Measurements from ENCODE around the gene ASXL2.
"Not testable (repeated sequence)": the region's sequence is repeated elsewhere in the genome, so short reads cannot be mapped to it uniquely, and the experiment has no call there.

Gene ASXL2

GRCh38 chr2:25878361-25879132, at the start of gene ASXL2:
TSS of gene ASXL2 (minus strand) at chr2:25878487. CDS start at chr2:25878222, 265 bp downstream.
- TF ChIP-seq YY1 (IDR thresholded peaks at IDR 0.05; ENCODE audit: insufficient read depth, insufficient read length), result peak; percentile 49
- no peak for TF ChIP-seq ZNF274 (IDR thresholded peaks at IDR 0.05; ENCODE audit: low read depth, low read length)
- Histone ChIP-seq H3K9me3 (ENCODE audit: insufficient read depth, low read length) (no peaks in the 10 kb centered on the region), H3K4me1 (ENCODE audit: insufficient read depth, insufficient read length) (no peaks in the 10 kb centered on the region), H3K9ac (ENCODE audit: insufficient read length, low read depth) (peak within 1 kb of the TSS; percentile 94), H3K36me3 (ENCODE audit: insufficient read depth, insufficient read length, low read length) (peaks cover 10% of the 10 kb centered on the region), H3K4me3 (ENCODE audit: insufficient read length, low read depth) (peak within 1 kb of the TSS; percentile 97), H3K27me3 (ENCODE audit: insufficient read depth, insufficient read length) (no peaks in the 10 kb centered on the region)
- peak; percentile 97 for DNase-seq (ENCODE audit: low read depth, low spot score)

GRCh38 chr2:25926984-25927756, 48.9 kb upstream of the ASXL2 start:
- Histone ChIP-seq H3K36me3 (ENCODE audit: insufficient read depth, insufficient read length, low read length) (peaks cover 25% of the 10 kb centered on the region), H3K9me3 (ENCODE audit: insufficient read depth, low read length) (no peaks in the 10 kb centered on the region), H3K27me3 (ENCODE audit: insufficient read depth, insufficient read length) (no peaks in the 10 kb centered on the region), H3K4me1 (ENCODE audit: insufficient read depth, insufficient read length) (no peaks in the 10 kb centered on the region), H3K4me3 (ENCODE audit: insufficient read length, low read depth) (no peak overlapping the region), H3K9ac (ENCODE audit: insufficient read length, low read depth) (no peak overlapping the region)
- no peak for DNase-seq (ENCODE audit: low read depth, low spot score)
- TF ChIP-seq YY1 (IDR thresholded peaks at IDR 0.05; ENCODE audit: insufficient read depth, insufficient read length), result no peak
- TF ChIP-seq ZNF274 (IDR thresholded peaks at IDR 0.05; ENCODE audit: low read depth, low read length), result no peak
- TF ChIP-seq SUZ12 (IDR thresholded peaks at IDR 0.05; ENCODE audit: extremely low read depth, insufficient read depth, insufficient read length), result no peak

DNA sequence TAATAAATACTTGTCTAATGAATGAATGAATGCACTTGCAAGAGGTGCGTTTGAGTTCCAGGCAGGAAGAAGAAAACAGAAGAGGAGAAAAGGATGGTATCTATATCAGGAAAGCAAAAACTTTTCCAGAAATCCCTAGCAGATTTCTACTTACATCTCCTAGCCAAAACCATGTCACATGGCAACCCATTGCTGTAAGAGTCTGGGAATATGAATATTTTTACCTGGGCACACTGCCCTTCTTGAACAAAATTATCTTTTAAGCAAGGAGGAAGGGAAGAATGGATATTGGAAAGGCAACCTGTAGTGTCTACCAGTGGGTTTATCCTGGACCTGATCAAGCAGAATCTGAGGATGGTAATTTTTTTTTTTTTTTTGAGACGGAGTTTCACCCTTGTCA, 44.2 kb upstream of the ASXL2 start:
- Histone ChIP-seq H3K27me3 (ENCODE audit: insufficient read depth, insufficient read length) (no peaks in the 10 kb centered on the region), H3K9ac (ENCODE audit: insufficient read length, low read depth) (no peak overlapping the region), H3K36me3 (ENCODE audit: insufficient read depth, insufficient read length, low read length) (peaks cover 9% of the 10 kb centered on the region), H3K4me1 (ENCODE audit: insufficient read depth, insufficient read length) (no peaks in the 10 kb centered on the region), H3K4me3 (ENCODE audit: insufficient read length, low read depth) (no peak overlapping the region), H3K9me3 (ENCODE audit: insufficient read depth, low read length) (no peaks in the 10 kb centered on the region)
- TF ChIP-seq SUZ12 (IDR thresholded peaks at IDR 0.05; ENCODE audit: extremely low read depth, insufficient read depth, insufficient read length) (no peak), YY1 (IDR thresholded peaks at IDR 0.05; ENCODE audit: insufficient read depth, insufficient read length) (no peak), ZNF274 (IDR thresholded peaks at IDR 0.05; ENCODE audit: low read depth, low read length) (no peak)
- no peak for DNase-seq (ENCODE audit: low read depth, low spot score)

- H3K4me1 ChIP-seq (ENCODE audit: insufficient read depth, insufficient read length), result no peaks in the 10 kb centered on the region
- no peak for TF ChIP-seq ZNF274 (IDR thresholded peaks at IDR 0.05; ENCODE audit: low read depth, low read length)
- no peak for TF ChIP-seq YY1 (IDR thresholded peaks at IDR 0.05; ENCODE audit: insufficient read depth, insufficient read length)
- no peak for TF ChIP-seq SUZ12 (IDR thresholded peaks at IDR 0.05; ENCODE audit: extremely low read depth, insufficient read depth, insufficient read length)
- H3K36me3 ChIP-seq (ENCODE audit: insufficient read depth, insufficient read length, low read length), result no peaks in the 10 kb centered on the region
- H3K9ac ChIP-seq (ENCODE audit: insufficient read length, low read depth), result no peak overlapping the region
- no peak for DNase-seq (ENCODE audit: low read depth, low spot score)
- H3K9me3 ChIP-seq (ENCODE audit: insufficient read depth, low read length), result no peaks in the 10 kb centered on the region
- H3K4me3 ChIP-seq (ENCODE audit: insufficient read length, low read depth), result no peak overlapping the region
- no peaks in the 10 kb centered on the region for H3K27me3 ChIP-seq (ENCODE audit: insufficient read depth, insufficient read length)
These were observed 42.6 kb upstream of the ASXL2 start for GRCh38 chr2:25920786-25921415.

GRCh38 chr2:25920336-25920735, 42.0 kb upstream of the ASXL2 start:
- Histone ChIP-seq H3K4me3 (ENCODE audit: insufficient read length, low read depth) (no peak overlapping the region), H3K9ac (ENCODE audit: insufficient read length, low read depth) (no peak overlapping the region), H3K9me3 (ENCODE audit: insufficient read depth, low read length) (no peaks in the 10 kb centered on the region), H3K4me1 (ENCODE audit: insufficient read depth, insufficient read length) (no peaks in the 10 kb centered on the region), H3K36me3 (ENCODE audit: insufficient read depth, insufficient read length, low read length) (no peaks in the 10 kb centered on the region), H3K27me3 (ENCODE audit: insufficient read depth, insufficient read length) (no peaks in the 10 kb centered on the region)
- DNase-seq (ENCODE audit: low read depth, low spot score), result no peak
- TF ChIP-seq YY1 (IDR thresholded peaks at IDR 0.05; ENCODE audit: insufficient read depth, insufficient read length) (no peak), ZNF274 (IDR thresholded peaks at IDR 0.05; ENCODE audit: low read depth, low read length) (no peak), SUZ12 (IDR thresholded peaks at IDR 0.05; ENCODE audit: extremely low read depth, insufficient read depth, insufficient read length) (no peak)

GRCh38 chr2:25917832-25918231, 39.5 kb upstream of the ASXL2 start:
- Histone ChIP-seq H3K4me1 (ENCODE audit: insufficient read depth, insufficient read length) (no peaks in the 10 kb centered on the region), H3K9me3 (ENCODE audit: insufficient read depth, low read length) (no peaks in the 10 kb centered on the region), H3K9ac (ENCODE audit: insufficient read length, low read depth) (no peak overlapping the region), H3K4me3 (ENCODE audit: insufficient read length, low read depth) (no peak overlapping the region), H3K36me3 (ENCODE audit: insufficient read depth, insufficient read length, low read length) (no peaks in the 10 kb centered on the region), H3K27me3 (ENCODE audit: insufficient read depth, insufficient read length) (no peaks in the 10 kb centered on the region)
- no peak for DNase-seq (ENCODE audit: low read depth, low spot score)
- TF ChIP-seq YY1 (IDR thresholded peaks at IDR 0.05; ENCODE audit: insufficient read depth, insufficient read length) (no peak), SUZ12 (IDR thresholded peaks at IDR 0.05; ENCODE audit: extremely low read depth, insufficient read depth, insufficient read length) (no peak), ZNF274 (IDR thresholded peaks at IDR 0.05; ENCODE audit: low read depth, low read length) (no peak)

GRCh38 chr2:25917411-25917810, 39.1 kb upstream of the ASXL2 start:
- DNase-seq (ENCODE audit: low read depth, low spot score), result not testable (repeated sequence)

DNA sequence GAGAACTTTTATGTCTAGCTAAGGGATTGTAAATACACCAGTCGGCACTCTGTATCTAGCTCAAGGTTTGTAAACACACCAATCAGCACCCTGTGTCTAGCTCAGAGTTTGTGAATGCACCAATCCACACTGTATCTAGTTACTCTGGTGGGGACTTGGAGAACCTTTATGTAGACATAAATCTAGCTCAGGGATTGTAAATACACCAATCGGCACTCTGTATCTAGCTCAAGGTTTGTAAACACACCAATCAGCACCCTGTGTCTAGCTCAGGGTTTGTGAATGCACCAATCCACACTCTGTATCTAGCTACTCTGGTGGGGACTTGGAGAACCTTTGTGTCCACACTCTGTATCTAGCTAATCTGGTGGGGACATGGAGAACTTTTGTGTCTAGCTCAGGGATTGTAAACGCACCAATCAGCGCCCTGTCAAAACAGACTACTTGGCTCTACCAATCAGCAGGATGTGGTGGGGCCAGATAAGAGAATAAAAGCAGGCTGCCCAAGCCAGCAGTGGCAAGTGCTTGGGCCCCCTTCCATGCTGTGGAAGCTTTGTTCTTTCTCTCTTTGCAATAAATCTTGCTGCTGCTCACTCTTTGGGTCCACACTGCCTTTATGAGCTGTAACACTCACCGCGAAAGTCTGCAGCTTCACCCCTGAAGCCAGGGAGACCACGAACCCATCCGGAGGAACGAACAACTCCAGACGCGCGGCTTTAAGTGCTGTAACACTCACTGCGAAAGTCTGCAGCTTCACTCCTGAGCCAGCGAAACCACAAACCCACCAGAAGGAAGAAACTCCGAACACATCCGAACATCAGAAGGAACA, 37.9 kb upstream of the ASXL2 start:
- H3K36me3 ChIP-seq (ENCODE audit: insufficient read depth, insufficient read length, low read length); DNase-seq (ENCODE audit: low read depth, low spot score); H3K4me3 ChIP-seq (ENCODE audit: insufficient read length, low read depth); H3K4me1 ChIP-seq (ENCODE audit: insufficient read depth, insufficient read length); H3K9me3 ChIP-seq (ENCODE audit: insufficient read depth, low read length); H3K27me3 ChIP-seq (ENCODE audit: insufficient read depth, insufficient read length); H3K9ac ChIP-seq (ENCODE audit: insufficient read length, low read depth): not testable (repeated sequence)

More at GRCh38 chr2:25917411-25917810, 39.1 kb upstream of the ASXL2 start:
- H3K9me3 ChIP-seq (ENCODE audit: insufficient read depth, low read length); H3K9ac ChIP-seq (ENCODE audit: insufficient read length, low read depth); H3K27me3 ChIP-seq (ENCODE audit: insufficient read depth, insufficient read length); H3K36me3 ChIP-seq (ENCODE audit: insufficient read depth, insufficient read length, low read length); H3K4me1 ChIP-seq (ENCODE audit: insufficient read depth, insufficient read length); H3K4me3 ChIP-seq (ENCODE audit: insufficient read length, low read depth): not testable (repeated sequence)

DNA sequence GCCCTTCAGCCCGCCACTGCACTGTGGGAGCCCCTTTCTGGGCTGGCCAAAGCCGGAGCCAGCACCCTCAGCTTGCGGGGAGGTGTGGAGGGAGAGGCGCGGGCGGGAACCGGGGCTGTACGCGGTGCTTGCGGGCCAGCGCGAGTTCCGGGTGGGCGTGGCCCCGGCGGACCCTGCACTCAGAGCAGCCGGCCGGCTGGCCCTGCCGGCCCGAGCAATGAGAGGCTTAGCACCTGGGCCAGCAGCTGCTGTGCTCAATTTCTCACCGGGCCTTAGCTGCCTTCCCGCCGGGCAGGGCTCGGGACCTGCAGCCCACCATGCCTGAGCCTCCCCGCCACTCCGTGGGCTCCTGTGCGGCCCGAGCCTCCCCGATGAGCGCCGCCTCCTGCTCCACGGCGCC, 37.1 kb upstream of the ASXL2 start:
- H3K4me3 ChIP-seq (ENCODE audit: insufficient read length, low read depth); H3K9ac ChIP-seq (ENCODE audit: insufficient read length, low read depth); DNase-seq (ENCODE audit: low read depth, low spot score); H3K27me3 ChIP-seq (ENCODE audit: insufficient read depth, insufficient read length); H3K4me1 ChIP-seq (ENCODE audit: insufficient read depth, insufficient read length); H3K36me3 ChIP-seq (ENCODE audit: insufficient read depth, insufficient read length, low read length); H3K9me3 ChIP-seq (ENCODE audit: insufficient read depth, low read length): not testable (repeated sequence)

All from NT2/D1 (cell line).